Hematopoietic multipotent progenitor cell treated with erythropoietin and hydrocortisone succinate and interleukin-3 and kit ligand, for 17 days (in vitro differentiated cells): ENCODE results near the gene PPFIBP2.
"Not testable (repeated sequence)": the region's sequence is repeated elsewhere in the genome, so short reads cannot be mapped to it uniquely, and the experiment has no call there.

ENCODE experiments used
- DNase-seq: peaks from one replicate; pipeline ENCODE4 v3.0.0-alpha.2; 2015; ENCODE audit warnings: low spot score

The PPFIBP2 gene

GRCh38 chr11:7499081-7499480 is 14.7 kb upstream of the PPFIBP2 start:
- no peak for DNase-seq

- no peak for DNase-seq
These were observed 13.5 kb upstream of the PPFIBP2 start for GRCh38 chr11:7500251-7500650.

- no peak for DNase-seq
These were observed 12.5 kb upstream of the PPFIBP2 start for GRCh38 chr11:7501251-7501650.

GRCh38 chr11:7501894-7502293 is 11.9 kb upstream of the PPFIBP2 start:
- DNase-seq = no peak

GRCh38 chr11:7506243-7506642 is 7.6 kb upstream of the PPFIBP2 start:
- no peak for DNase-seq

GRCh38 chr11:7508087-7508486 is 5.7 kb upstream of the PPFIBP2 start:
- no peak for DNase-seq

- DNase-seq = no peak
These were observed 3.8 kb upstream of the PPFIBP2 start for GRCh38 chr11:7509966-7510365.

- no peak for DNase-seq
These were observed 2.4 kb upstream of the PPFIBP2 start for GRCh38 chr11:7511401-7511800.

GRCh38 chr11:7512525-7513233 is 1.1 kb upstream of the PPFIBP2 start:
- no peak for DNase-seq

GRCh38 chr11:7514099-7514591 is 346 bp downstream of the PPFIBP2 start:
- DNase-seq = no peak

GRCh38 chr11:7515447-7515886 is 1.7 kb downstream of the PPFIBP2 start:
- DNase-seq = no peak

- no peak for DNase-seq
These were observed 2.7 kb downstream of the PPFIBP2 start for GRCh38 chr11:7516475-7516874.

GRCh38 chr11:7517743-7518142 is 3.9 kb downstream of the PPFIBP2 start:
- DNase-seq = not testable (repeated sequence)

- DNase-seq = no peak
These were observed 5.2 kb downstream of the PPFIBP2 start for GRCh38 chr11:7518811-7519562.

GRCh38 chr11:7520011-7520942 is 6.5 kb downstream of the PPFIBP2 start:
- DNase-seq = no peak

- no peak for DNase-seq
These were observed 7.2 kb downstream of the PPFIBP2 start for GRCh38 chr11:7520981-7521487.

GRCh38 chr11:7522121-7522520 is 8.3 kb downstream of the PPFIBP2 start:
- DNase-seq = no peak

- no peak for DNase-seq
These were observed 8.7 kb downstream of the PPFIBP2 start for GRCh38 chr11:7522546-7522945.

- no peak for DNase-seq
These were observed 9.8 kb downstream of the PPFIBP2 start for GRCh38 chr11:7523416-7524210.

GRCh38 chr11:7524462-7525235 is 10.8 kb downstream of the PPFIBP2 start:
- no peak for DNase-seq
